Measurements from ENCODE around the gene SLC22A4. TPM values are rescaled to one million over a fixed set of nuclear protein-coding genes. Genes with fewer than 3 reads are reported as not detected.

SLC22A4 gene
- 3.8 and 4.4 TPM in 2 replicates for total RNA-seq (2014; rRNA removed; shearing (Covaris generic))

- peaks cover 36% of the 10 kb centered on the region for H3K4me1 ChIP-seq (replicated peaks)
- no peaks in the 10 kb centered on the region for H3K9me3 ChIP-seq (replicated peaks)
- H3K27ac ChIP-seq: peak within 1 kb of the TSS; percentile 96
- no peaks in the 10 kb centered on the region for H3K27me3 ChIP-seq (replicated peaks)
- H3K36me3 ChIP-seq: peaks cover 5% of the 10 kb centered on the region; the same call in 1 of the 2 replicates
- DNase-seq (ENCODE audit: low read depth in 1 of 2, low spot score in 2 of 2): peak; percentile 99
- peak within 1 kb of the TSS; percentile 50 for H3K4me3 ChIP-seq
Measured at GRCh38 chr5:132293992-132294727, at the start of gene SLC22A4. SLC22A4 (plus strand) TSS chr5:132294394; CDS start chr5:132294617, 223 bp downstream.

GRCh38 chr5:132245593-132245992 lies 48.6 kb upstream of the SLC22A4 start:
- Histone ChIP-seq H3K36me3 (no peaks in the 10 kb centered on the region), H3K27ac (no peak overlapping the region), H3K9me3 (replicated peaks) (no peaks in the 10 kb centered on the region), H3K4me3 (no peak overlapping the region), H3K27me3 (replicated peaks) (no peaks in the 10 kb centered on the region), H3K4me1 (replicated peaks) (no peaks in the 10 kb centered on the region)
- DNase-seq (ENCODE audit: low read depth in 1 of 2, low spot score in 2 of 2): no peak

GRCh38 chr5:132246806-132247205 lies 47.4 kb upstream of the SLC22A4 start:
- Histone ChIP-seq H3K36me3 (no peaks in the 10 kb centered on the region), H3K27me3 (replicated peaks) (no peaks in the 10 kb centered on the region), H3K4me3 (no peak overlapping the region), H3K4me1 (replicated peaks) (0 out of 2 replicates have a peak, but pooled peaks cover 3% of the 10 kb centered on the region), H3K27ac (no peak overlapping the region), H3K9me3 (replicated peaks) (no peaks in the 10 kb centered on the region)
- DNase-seq (ENCODE audit: low read depth in 1 of 2, low spot score in 2 of 2): no peak

GRCh38 chr5:132250547-132250946 lies 43.6 kb upstream of the SLC22A4 start:
- Histone ChIP-seq H3K4me1 (replicated peaks) (0 out of 2 replicates have a peak, but pooled peaks cover 3% of the 10 kb centered on the region), H3K27ac (no peak overlapping the region), H3K27me3 (replicated peaks) (no peaks in the 10 kb centered on the region), H3K36me3 (no peaks in the 10 kb centered on the region), H3K4me3 (no peak overlapping the region), H3K9me3 (replicated peaks) (no peaks in the 10 kb centered on the region)
- DNase-seq (ENCODE audit: low read depth in 1 of 2, low spot score in 2 of 2): peak in 1 of 2 experiments; percentile 35

DNA sequence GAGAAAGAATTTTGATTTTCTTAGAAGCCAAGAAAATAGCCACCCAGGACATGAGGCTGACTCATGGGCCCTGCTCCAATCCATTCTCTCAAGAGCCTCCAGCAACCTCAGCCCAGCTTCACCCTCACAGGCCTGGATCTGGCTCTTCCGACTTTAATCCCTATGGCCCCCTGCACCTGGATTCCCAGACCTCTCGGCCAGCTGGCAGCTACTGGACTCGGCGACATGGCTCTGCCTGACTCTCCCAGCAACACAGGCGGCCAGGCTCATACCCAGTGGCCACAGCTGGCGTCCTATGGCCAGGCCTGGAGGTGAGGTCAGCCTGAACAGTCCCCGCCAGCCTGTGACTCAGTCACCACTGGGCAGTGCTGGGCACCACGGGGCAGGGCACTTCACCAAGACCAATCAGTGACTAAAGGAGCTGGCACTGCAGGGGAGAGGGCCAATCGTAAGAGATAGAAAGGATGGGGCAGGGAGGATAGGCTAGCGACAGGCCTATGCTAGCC lies 42.9 kb upstream of the SLC22A4 start:
- H3K27ac ChIP-seq: no peak overlapping the region
- H3K4me3 ChIP-seq: no peak overlapping the region
- no peaks in the 10 kb centered on the region for H3K27me3 ChIP-seq (replicated peaks)
- 0 out of 2 replicates have a peak, but pooled peaks cover 3% of the 10 kb centered on the region for H3K4me1 ChIP-seq (replicated peaks)
- H3K9me3 ChIP-seq (replicated peaks): no peaks in the 10 kb centered on the region
- H3K36me3 ChIP-seq: no peaks in the 10 kb centered on the region
- peak in 1 of 2 experiments; percentile 46 for DNase-seq (ENCODE audit: low read depth in 1 of 2, low spot score in 2 of 2)

DNA sequence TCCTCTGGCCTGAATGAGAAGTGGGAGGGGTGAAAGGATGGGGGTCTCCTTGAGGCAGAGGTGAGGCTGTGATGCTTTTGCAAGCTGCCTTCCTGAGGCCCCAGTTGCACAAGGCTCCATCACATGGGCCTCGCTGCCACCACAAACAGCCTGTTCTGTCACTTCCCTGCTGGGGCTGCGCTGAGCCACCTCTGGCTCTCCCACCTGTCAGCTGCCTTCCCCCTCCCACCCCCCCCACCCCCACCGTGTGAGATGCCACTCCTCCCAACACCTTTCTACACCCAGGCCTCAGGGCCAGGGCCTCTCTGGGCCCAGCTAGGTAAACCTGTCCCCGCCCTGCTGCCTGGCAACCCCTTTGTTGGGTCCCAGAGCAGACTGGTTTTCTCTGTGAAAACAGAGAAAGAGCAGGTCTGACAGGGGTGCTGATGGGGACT lies 41.2 kb upstream of the SLC22A4 start:
- no peaks in the 10 kb centered on the region for H3K27me3 ChIP-seq (replicated peaks)
- H3K36me3 ChIP-seq: peaks cover 4% of the 10 kb centered on the region; the same call in 1 of the 2 replicates
- H3K9me3 ChIP-seq (replicated peaks): no peaks in the 10 kb centered on the region
- H3K4me3 ChIP-seq: no peak overlapping the region
- no peak overlapping the region for H3K27ac ChIP-seq
- H3K4me1 ChIP-seq (replicated peaks): peaks cover 13% of the 10 kb centered on the region
- DNase-seq (ENCODE audit: low read depth in 1 of 2, low spot score in 2 of 2): peak in 1 of 2 experiments; percentile 42

DNA sequence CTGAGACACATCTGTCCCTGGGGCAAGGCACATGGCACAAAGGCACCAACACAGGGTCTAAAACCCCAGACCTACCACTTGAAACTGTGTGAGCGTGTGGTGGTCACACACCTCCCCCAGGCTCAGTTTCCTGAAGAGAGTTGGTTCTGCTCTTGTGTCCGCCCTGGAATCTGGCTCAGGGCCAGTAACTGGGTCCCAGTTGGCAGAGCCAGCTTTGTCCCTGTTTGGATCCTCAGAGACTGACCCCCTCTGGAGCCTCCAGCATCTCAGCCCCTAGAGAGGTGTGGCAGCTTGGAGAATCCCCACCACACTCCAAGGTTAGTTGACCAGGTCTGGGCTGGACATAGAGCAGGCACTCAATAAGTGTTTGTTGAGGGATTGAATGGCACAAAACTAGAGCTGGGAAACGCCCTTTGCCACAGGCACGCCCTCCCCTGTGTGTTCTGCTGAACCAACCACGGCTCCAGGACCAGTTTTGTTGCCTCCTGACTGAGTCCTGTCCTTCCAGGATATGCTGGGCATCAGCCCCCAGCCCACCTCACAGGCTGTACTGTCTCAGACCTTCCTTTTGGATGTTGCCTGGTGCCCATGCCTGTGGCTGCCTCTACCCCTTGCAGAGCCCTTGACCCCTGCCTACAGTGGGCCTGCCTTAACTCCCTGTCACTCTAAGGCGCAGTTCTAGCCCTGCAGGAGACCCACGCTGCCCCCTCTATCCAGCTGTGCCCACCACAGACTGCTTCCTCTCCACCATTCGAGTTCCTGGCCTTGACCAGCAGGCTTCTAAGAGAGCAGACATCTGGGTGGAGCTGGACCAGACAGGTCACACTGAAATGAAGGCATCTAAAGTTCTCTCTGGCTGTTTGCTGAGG lies 40.5 kb upstream of the SLC22A4 start:
- H3K27me3 ChIP-seq (replicated peaks): no peaks in the 10 kb centered on the region
- no peaks in the 10 kb centered on the region for H3K9me3 ChIP-seq (replicated peaks)
- DNase-seq (ENCODE audit: low read depth in 1 of 2, low spot score in 2 of 2): peak in 1 of 2 experiments; percentile 42
- H3K36me3 ChIP-seq: peaks cover 4% of the 10 kb centered on the region; the same call in 1 of the 2 replicates
- peaks cover 19% of the 10 kb centered on the region for H3K4me1 ChIP-seq (replicated peaks)
- H3K27ac ChIP-seq: no peak overlapping the region
- H3K4me3 ChIP-seq: no peak overlapping the region

DNA sequence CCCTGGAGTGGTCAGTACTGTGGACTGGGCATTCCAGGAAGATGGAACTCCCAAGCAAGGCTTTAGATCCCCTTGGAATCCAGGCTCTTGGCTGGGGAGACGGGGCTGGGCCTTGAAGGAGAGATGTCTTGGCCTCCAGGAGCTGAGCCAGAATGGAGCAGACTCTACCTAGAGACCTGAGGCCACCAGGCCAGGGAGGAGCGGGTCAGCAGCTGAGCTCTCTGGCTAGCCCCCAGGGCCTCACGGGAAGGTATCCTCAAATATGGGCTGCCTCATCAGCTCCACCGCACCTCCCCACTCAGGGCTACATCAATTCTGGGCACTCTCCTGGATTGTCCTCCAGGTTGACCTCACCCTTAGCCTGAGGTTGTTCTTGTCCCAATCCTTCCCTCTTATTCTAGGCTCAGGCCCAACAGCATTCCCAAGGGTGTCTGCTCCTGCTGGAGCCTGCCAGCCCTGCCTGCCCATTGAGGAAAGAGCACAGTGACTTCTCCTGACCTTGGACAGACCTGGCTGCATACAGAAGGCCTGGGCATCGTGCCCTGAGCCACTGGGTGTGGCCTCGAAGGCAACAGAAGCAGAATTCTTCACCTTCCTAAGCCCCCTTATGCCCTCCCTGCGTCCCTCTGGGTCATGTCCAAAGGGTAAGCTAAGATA lies 39.7 kb upstream of the SLC22A4 start:
- no peaks in the 10 kb centered on the region for H3K9me3 ChIP-seq (replicated peaks)
- DNase-seq (ENCODE audit: low read depth in 1 of 2, low spot score in 2 of 2): peak in 1 of 2 experiments; percentile 40
- H3K27ac ChIP-seq: no peak overlapping the region
- H3K4me1 ChIP-seq (replicated peaks): peaks cover 27% of the 10 kb centered on the region
- no peak overlapping the region for H3K4me3 ChIP-seq
- H3K36me3 ChIP-seq: peaks cover 6% of the 10 kb centered on the region
- H3K27me3 ChIP-seq (replicated peaks): no peaks in the 10 kb centered on the region

DNA sequence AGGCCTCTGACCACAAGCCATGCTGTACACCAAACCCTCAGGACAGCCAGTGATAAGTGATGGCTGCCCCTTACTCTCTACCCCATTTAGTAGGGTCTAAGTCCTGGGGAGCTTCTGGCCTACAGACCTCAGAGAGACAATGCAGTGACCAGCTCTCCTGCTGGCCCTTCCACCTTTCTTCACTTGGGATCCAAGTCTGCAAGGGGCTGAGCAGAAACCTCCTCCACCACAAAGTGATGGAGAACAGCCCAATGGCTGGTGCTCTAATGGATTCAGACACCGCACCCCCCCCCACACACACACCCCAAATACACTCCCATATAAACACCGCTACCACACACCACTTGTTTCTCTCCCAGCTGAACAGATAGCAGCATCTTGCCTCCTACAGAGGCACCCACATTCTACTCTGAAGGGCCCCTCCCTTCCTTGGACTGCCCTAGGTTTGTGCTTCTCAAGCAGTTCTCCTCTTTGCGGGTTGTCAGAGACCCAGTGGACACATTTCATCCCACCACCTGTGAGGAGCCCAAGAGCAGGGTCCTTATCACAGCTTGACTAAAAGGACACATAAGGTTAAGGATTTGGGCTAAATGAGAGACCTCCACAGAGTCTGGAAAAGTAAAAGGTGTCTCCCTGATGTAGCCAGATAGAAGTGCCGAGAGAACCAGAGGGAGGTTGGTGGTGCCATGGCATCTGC lies 38.0 kb upstream of the SLC22A4 start:
- peaks cover 19% of the 10 kb centered on the region for H3K36me3 ChIP-seq
- no peak overlapping the region for H3K4me3 ChIP-seq
- H3K9me3 ChIP-seq (replicated peaks): no peaks in the 10 kb centered on the region
- H3K27ac ChIP-seq: no peak overlapping the region
- H3K4me1 ChIP-seq (replicated peaks): peaks cover 45% of the 10 kb centered on the region
- peak in 1 of 2 experiments; percentile 34 for DNase-seq (ENCODE audit: low read depth in 1 of 2, low spot score in 2 of 2)
- no peaks in the 10 kb centered on the region for H3K27me3 ChIP-seq (replicated peaks)

DNA sequence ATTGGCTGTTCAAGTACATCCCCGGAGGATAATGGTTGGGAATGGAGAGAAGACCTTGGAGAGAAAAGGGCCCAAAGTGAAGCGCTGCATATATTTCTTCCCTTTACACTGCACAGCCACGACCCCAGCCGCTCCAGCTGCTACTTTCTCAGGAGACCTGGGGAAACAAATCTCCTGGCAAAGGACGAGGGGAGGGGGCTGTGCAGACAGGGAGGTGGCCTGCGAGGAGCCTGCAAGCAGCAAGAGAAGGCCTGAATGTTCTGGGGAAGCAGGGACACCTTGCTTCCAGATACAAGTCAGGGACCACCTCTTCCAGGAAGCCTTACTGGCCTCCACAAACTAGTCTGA lies 37.4 kb upstream of the SLC22A4 start:
- DNase-seq (ENCODE audit: low read depth in 1 of 2, low spot score in 2 of 2): peak in 1 of 2 experiments; percentile 41
- Histone ChIP-seq H3K27ac (no peak overlapping the region), H3K9me3 (replicated peaks) (no peaks in the 10 kb centered on the region), H3K27me3 (replicated peaks) (no peaks in the 10 kb centered on the region), H3K4me1 (replicated peaks) (peaks cover 47% of the 10 kb centered on the region), H3K36me3 (peaks cover 23% of the 10 kb centered on the region), H3K4me3 (peak overlapping the region; percentile 80)

DNA sequence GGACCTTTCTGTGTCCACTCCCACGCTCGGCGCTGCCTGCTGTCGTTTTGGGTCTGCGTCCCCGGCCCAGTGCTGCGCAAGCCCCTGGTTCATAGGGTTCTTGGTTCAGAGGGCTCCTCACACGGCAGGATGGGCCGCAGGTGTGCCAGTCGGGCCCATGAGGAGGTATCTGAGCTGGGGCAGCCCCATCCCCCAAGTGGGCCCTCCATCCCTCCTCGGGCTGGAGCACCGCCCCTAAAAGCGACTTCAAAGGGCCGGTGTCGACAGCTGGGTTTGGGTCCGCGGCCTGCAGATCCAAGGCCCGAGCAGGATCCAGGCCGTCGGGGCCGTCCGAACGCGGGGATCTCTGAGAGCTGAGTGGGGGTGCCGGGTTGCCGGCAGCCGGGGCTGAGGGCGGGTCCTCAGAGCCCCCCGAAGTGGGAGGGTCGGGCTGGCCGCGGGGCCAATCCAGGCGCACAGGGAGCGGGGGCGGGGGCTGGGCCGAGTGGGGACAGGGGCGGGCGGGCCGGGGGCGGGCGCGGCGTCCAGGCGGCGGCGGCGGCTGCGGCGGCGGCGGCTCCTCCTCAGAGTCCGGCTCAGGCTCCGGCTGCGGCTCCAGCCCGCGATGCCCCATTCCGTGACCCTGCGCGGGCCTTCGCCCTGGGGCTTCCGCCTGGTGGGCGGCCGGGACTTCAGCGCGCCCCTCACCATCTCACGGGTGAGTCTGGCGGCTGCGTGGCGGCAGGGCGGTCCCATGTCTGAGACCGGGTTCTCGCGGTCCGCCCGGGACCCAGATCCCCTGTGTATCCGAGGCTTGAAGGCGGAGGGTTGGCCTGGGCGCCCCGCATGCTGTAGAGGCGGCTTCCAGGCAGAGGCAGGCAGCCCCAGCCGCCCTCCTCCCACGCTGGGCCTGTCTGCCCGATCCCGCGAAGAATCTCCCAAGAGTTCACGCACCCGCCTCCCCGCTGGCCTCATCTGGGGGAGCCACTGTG lies 36.8 kb upstream of the SLC22A4 start, which contains the start of gene PDLIM4:
PDLIM4 (plus strand) TSS at position 566 of the 971 bp plus-strand sequence; CDS start at position 605, 39 bp downstream.
- DNase-seq (ENCODE audit: low read depth in 1 of 2, low spot score in 2 of 2): peak; percentile 67 to 77
- Histone ChIP-seq H3K4me1 (replicated peaks) (peaks cover 54% of the 10 kb centered on the region), H3K9me3 (replicated peaks) (no peaks in the 10 kb centered on the region), H3K36me3 (peaks cover 30% of the 10 kb centered on the region), H3K4me3 (peak within 1 kb of the TSS; percentile 80), H3K27me3 (replicated peaks) (no peaks in the 10 kb centered on the region), H3K27ac (peak within 1 kb of the TSS; percentile 77)
